ENCODE measurements around the gene MBOAT7.
"Not testable (repeated sequence)": the region's sequence is repeated elsewhere in the genome, so short reads cannot be mapped to it uniquely, and the experiment has no call there.

MBOAT7 gene

DNA sequence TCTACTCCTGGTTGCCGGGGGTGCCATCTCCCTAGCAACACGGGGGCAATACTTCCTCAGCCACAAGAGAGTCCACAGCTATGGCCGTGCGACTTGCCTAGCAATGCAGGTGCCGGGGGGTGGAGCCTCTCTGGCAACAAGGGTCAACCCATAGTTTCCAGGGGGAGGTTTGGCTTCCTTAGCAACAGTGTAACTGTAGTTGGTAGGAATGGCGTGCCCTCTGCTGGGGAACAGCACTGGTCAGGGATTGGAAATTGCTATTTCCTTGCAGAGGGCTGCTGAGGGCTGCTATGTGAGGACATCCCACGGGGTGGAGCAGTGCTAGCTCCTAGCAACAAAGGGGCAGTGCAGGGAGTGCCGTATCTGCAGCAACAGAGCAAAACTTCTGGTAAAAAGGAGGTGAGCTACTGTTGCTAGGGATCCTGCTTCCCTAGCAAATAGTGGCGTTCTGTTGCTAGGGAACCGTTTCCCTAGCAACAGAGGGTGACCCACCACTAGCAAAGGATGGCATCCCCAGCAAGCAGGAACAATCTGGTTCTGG, 9.4 kb downstream of the MBOAT7 start:
- DNase-seq (ENCODE audit: low read depth, low spot score), result no peak

DNA sequence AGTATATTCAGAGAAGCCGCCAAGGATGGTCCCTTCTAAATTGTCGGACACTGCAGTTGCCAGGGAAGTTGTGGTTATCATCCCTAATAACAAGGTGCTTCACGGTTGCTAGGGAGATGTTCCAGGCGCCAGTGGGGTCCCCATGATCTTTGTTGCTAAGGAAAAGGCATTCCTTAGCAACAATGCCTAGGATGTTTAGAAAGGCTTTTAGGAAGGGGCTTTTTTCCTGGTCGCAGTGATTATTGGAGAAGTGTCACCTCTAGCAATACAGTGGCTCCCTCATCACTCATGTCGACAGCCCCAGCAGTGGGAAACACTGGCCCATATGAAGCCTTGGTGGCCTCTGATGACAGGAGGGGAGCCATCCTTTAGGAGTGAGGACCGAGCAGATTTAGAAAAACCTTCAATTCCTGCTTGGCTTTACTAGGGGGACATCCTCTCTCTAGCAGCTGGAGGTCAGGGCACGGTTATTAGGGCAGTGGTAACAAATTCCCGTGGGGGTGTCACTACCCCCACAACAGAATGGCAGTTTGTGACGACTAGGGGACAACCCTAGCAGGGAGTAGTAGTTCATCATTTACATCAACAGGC, 10.0 kb downstream of the MBOAT7 start:
- DNase-seq (ENCODE audit: low read depth, low spot score), result no peak
- H3K4me3 ChIP-seq (ENCODE audit: insufficient read length, low read depth), result no peak overlapping the region
- no peak overlapping the region for H3K9ac ChIP-seq (ENCODE audit: insufficient read length, low read depth)
- TF ChIP-seq YY1 (IDR thresholded peaks at IDR 0.05; ENCODE audit: insufficient read depth, insufficient read length), result no peak
- peaks cover 9% of the 10 kb centered on the region for H3K4me1 ChIP-seq (ENCODE audit: insufficient read depth, insufficient read length)
- H3K36me3 ChIP-seq (ENCODE audit: insufficient read depth, insufficient read length, low read length), result peaks cover 65% of the 10 kb centered on the region
- H3K27me3 ChIP-seq (ENCODE audit: insufficient read depth, insufficient read length), result no peaks in the 10 kb centered on the region
- H3K9me3 ChIP-seq (ENCODE audit: insufficient read depth, low read length), result no peaks in the 10 kb centered on the region

More for the DNA sequence above, 9.4 kb downstream of the MBOAT7 start:
- no peaks in the 10 kb centered on the region for H3K9me3 ChIP-seq (ENCODE audit: insufficient read depth, low read length)
- peaks cover 9% of the 10 kb centered on the region for H3K4me1 ChIP-seq (ENCODE audit: insufficient read depth, insufficient read length)
- TF ChIP-seq SUZ12 (IDR thresholded peaks at IDR 0.05; ENCODE audit: extremely low read depth, insufficient read depth, insufficient read length) (no peak), ZNF274 (IDR thresholded peaks at IDR 0.05; ENCODE audit: low read depth, low read length) (no peak)
- H3K36me3 ChIP-seq (ENCODE audit: insufficient read depth, insufficient read length, low read length), result peaks cover 65% of the 10 kb centered on the region
- no peaks in the 10 kb centered on the region for H3K27me3 ChIP-seq (ENCODE audit: insufficient read depth, insufficient read length)
- no peak overlapping the region for H3K4me3 ChIP-seq (ENCODE audit: insufficient read length, low read depth)
- no peak overlapping the region for H3K9ac ChIP-seq (ENCODE audit: insufficient read length, low read depth)

DNA sequence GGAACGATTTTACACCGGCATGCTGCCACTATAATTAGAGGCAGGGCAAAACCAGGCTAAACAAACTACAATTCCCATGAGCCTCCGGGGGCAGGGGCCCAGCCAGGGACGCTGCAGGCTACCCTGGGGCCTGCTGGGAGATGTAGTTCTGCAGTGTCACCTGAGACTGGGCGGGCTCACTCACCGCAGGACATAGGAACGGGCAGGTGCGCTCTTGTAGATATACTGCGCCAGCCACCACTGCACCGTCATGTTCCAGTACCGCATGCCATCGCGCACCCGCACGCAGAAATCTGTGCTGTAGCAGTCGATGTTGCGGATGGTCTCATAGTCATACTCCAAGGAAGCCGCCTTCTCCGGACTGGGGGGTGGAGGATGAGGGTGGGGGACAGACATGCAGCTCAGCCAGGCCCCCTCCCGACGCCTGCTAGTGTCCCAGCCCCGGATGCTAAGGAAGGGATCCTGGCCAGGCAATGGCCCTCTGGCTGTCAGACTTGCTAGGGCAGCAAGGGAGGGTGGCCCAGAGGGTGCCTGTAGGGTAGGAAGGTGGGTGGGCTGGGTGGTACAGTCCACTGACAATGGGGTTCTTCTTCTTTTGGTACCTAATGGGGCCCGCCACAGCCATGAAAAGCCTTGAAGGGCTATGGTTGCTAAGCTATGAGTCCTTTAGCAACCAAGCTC, 10.7 kb downstream of the MBOAT7 start:
- TF ChIP-seq ZNF274 (IDR thresholded peaks at IDR 0.05; ENCODE audit: low read depth, low read length) (no peak), SUZ12 (IDR thresholded peaks at IDR 0.05; ENCODE audit: extremely low read depth, insufficient read depth, insufficient read length) (no peak), YY1 (IDR thresholded peaks at IDR 0.05; ENCODE audit: insufficient read depth, insufficient read length) (no peak)
- DNase-seq (ENCODE audit: low read depth, low spot score), result no peak
- Histone ChIP-seq H3K4me3 (ENCODE audit: insufficient read length, low read depth) (no peak overlapping the region), H3K9ac (ENCODE audit: insufficient read length, low read depth) (no peak overlapping the region), H3K36me3 (ENCODE audit: insufficient read depth, insufficient read length, low read length) (peaks cover 61% of the 10 kb centered on the region), H3K27me3 (ENCODE audit: insufficient read depth, insufficient read length) (no peaks in the 10 kb centered on the region), H3K9me3 (ENCODE audit: insufficient read depth, low read length) (no peaks in the 10 kb centered on the region), H3K4me1 (ENCODE audit: insufficient read depth, insufficient read length) (peaks cover 9% of the 10 kb centered on the region)

DNA sequence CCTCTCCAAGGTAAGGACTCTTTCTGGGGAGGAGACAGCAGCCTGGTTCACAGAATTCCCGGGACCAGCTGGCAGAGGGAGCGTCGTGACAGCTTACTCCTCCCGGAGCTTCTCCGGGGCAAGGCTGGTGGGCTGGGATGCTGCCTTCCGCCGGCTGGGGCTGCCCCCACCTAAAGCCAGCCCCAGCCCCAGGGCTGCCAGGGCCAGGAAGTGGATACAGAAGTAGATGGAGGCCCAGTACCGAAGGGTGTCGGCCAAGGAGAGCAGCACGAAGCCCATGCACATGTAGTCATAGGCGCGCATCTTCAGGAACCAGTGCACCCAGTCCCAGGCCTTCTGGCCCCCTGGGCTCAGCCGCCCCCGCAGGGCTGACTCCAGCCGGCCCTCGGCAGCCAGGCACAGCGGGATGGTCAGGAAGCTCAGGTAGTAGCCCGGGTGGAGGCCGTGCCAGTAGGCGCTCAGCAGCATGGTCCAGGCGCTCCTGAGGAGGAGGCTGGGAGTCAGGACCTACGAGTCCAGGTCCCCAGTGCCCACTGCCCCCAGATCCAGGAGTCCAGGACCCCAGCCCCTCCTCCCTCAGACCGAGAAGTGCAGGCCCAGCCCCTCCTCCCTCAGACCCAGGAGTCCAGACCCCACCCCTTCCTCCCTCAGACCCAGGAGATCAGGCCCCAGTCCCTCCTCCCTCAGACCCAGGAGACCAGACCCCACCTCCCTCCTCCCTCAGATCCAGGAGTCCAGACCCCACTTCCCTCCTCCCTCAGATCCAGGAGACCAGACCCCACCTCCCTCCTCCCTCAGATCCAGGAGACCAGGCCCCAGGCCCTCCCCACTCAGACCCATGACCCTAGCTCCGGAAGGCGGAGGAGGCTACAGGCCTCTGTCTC, 15.2 kb downstream of the MBOAT7 start:
- TF ChIP-seq SUZ12 (IDR thresholded peaks at IDR 0.05; ENCODE audit: extremely low read depth, insufficient read depth, insufficient read length) (no peak), ZNF274 (IDR thresholded peaks at IDR 0.05; ENCODE audit: low read depth, low read length) (no peak), YY1 (IDR thresholded peaks at IDR 0.05; ENCODE audit: insufficient read depth, insufficient read length) (no peak)
- Histone ChIP-seq H3K9ac (ENCODE audit: insufficient read length, low read depth) (no peak overlapping the region), H3K4me3 (ENCODE audit: insufficient read length, low read depth) (no peak overlapping the region), H3K4me1 (ENCODE audit: insufficient read depth, insufficient read length) (peaks cover 8% of the 10 kb centered on the region), H3K36me3 (ENCODE audit: insufficient read depth, insufficient read length, low read length) (peaks cover 27% of the 10 kb centered on the region), H3K27me3 (ENCODE audit: insufficient read depth, insufficient read length) (no peaks in the 10 kb centered on the region), H3K9me3 (ENCODE audit: insufficient read depth, low read length) (no peaks in the 10 kb centered on the region)
- no peak for DNase-seq (ENCODE audit: low read depth, low spot score)

DNA sequence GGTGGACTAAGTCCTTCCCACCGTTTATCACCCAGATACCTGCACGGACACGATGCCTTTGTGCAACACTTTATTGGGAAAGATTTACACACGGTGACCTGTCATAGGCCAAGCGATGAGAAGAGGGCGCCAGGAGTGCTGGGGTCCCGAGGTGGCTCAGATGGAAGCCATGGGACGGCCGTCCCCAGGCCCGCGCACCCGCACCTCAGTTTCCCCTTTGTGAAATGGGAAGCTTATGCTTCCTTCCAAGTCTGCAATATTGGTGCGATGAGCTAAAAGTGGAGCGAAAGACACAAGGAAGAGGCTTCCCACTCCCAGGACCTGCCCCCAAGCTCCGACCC, 16.1 kb downstream of the MBOAT7 start:
- no peaks in the 10 kb centered on the region for H3K27me3 ChIP-seq (ENCODE audit: insufficient read depth, insufficient read length)
- no peak overlapping the region for H3K9ac ChIP-seq (ENCODE audit: insufficient read length, low read depth)
- H3K36me3 ChIP-seq (ENCODE audit: insufficient read depth, insufficient read length, low read length), result peaks cover 19% of the 10 kb centered on the region
- H3K4me3 ChIP-seq (ENCODE audit: insufficient read length, low read depth), result no peak overlapping the region
- DNase-seq (ENCODE audit: low read depth, low spot score), result no peak
- H3K4me1 ChIP-seq (ENCODE audit: insufficient read depth, insufficient read length), result peaks cover 8% of the 10 kb centered on the region
- H3K9me3 ChIP-seq (ENCODE audit: insufficient read depth, low read length), result no peaks in the 10 kb centered on the region
- TF ChIP-seq SUZ12 (IDR thresholded peaks at IDR 0.05; ENCODE audit: extremely low read depth, insufficient read depth, insufficient read length) (no peak), ZNF274 (IDR thresholded peaks at IDR 0.05; ENCODE audit: low read depth, low read length) (no peak), YY1 (IDR thresholded peaks at IDR 0.05; ENCODE audit: insufficient read depth, insufficient read length) (no peak)

DNA sequence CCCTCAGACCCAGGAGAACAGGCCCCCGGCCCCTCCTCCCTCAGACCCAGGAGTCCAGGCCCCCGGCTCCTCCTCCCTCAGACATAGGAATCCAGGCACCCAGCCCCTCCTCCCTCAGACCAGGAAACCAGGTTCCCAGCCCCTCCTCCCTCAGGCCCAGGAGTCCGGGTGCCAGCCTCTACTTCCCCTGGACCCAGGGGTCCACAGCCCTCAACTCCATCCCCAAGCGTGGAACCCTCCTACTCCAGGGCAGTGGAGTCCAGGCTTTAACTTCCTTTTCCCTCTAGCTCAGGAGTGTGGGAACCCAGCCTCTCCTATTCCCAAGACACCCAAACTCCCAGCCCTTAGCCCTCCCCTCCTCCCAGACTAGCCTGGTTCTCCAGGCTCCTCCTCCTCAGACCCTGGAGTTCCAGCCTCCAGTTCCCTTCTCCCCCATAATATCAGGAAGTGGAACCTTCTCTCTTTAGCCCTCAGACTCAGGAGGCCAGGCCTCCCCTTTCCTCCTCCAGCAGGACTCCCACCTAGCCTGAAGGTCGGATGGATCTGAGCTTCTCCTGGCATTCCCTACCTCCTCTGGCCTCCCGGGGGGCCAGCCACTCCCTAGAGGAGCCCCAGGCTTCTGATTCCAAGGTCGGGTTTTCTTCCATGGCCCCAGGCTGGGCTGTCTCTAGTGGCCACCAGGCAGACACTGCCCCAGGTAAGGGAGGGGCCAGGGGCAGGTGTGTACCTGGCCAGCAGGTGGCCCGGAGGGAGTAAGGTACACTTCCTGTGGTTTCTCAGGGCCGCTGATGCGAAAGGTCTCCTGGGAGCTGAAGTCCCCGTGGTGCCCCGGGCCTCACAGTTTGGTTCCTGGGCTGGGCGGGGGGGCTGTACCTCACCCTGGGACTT, 16.7 kb downstream of the MBOAT7 start, which contains the start of gene TMC4:
Gene TMC4 (minus strand): TSS at position 690 of the 888 bp plus-strand sequence. CDS start 43 bp downstream, at position 647.
- Histone ChIP-seq H3K27me3 (ENCODE audit: insufficient read depth, insufficient read length) (no peaks in the 10 kb centered on the region), H3K4me3 (ENCODE audit: insufficient read length, low read depth) (no peak within 1 kb of the TSS), H3K36me3 (ENCODE audit: insufficient read depth, insufficient read length, low read length) (peaks cover 14% of the 10 kb centered on the region), H3K9ac (ENCODE audit: insufficient read length, low read depth) (no peak within 1 kb of the TSS), H3K4me1 (ENCODE audit: insufficient read depth, insufficient read length) (peaks cover 11% of the 10 kb centered on the region), H3K9me3 (ENCODE audit: insufficient read depth, low read length) (no peaks in the 10 kb centered on the region)
- TF ChIP-seq YY1 (IDR thresholded peaks at IDR 0.05; ENCODE audit: insufficient read depth, insufficient read length) (no peak), SUZ12 (IDR thresholded peaks at IDR 0.05; ENCODE audit: extremely low read depth, insufficient read depth, insufficient read length) (no peak), ZNF274 (IDR thresholded peaks at IDR 0.05; ENCODE audit: low read depth, low read length) (no peak)
- no peak for DNase-seq (ENCODE audit: low read depth, low spot score)

DNA sequence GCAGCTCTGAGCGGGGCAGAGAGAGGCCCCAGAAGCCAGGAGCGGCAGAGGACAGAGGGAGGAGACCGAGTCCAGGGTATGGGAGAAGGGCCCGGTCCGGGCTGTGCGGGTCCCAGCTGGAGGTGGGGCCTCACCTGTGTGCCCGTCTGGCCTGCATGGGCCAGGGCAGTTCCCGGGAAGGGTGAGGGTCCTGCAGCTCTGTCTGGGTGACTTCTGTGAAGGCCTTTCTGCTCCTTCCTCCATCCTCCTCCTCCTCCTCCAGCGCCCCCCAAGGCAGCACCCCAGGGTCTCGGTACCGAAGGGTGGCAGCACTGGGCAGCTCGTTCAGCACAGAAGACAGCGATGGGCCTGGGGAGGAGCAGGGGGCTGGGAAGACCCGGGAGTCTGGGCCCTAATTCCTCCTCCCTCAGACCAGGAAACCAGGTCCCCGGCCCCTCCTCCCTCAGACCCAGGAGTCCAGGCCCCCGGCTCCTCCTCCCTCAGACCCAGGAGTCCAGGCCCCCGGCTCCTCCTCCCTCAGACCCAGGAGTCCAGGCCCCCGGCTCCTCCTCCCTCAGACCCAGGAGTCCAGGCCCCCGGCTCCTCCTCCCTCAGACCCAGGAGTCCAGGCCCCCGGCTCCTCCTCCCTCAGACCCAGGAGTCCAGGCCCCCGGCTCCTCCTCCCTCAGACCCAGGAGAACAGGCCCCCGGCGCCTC, 17.5 kb downstream of the MBOAT7 start:
- not testable (repeated sequence) for H3K9me3 ChIP-seq (ENCODE audit: insufficient read depth, low read length); H3K4me3 ChIP-seq (ENCODE audit: insufficient read length, low read depth); DNase-seq (ENCODE audit: low read depth, low spot score); H3K9ac ChIP-seq (ENCODE audit: insufficient read length, low read depth); H3K27me3 ChIP-seq (ENCODE audit: insufficient read depth, insufficient read length)
- peaks cover 14% of the 10 kb centered on the region for H3K36me3 ChIP-seq (ENCODE audit: insufficient read depth, insufficient read length, low read length)
- peaks cover 11% of the 10 kb centered on the region for H3K4me1 ChIP-seq (ENCODE audit: insufficient read depth, insufficient read length)
